Smooth muscle cell of the pulmonary artery (primary cell): ENCODE data around the gene PSTK. TPM values are rescaled to one million over a fixed set of nuclear protein-coding genes. Genes with fewer than 3 reads are reported as not detected.

Experiments used
- total RNA-seq: library from RNA; depleted of rRNA; stranded (reverse); fragments of >200 nt; gene quantifications from 2 replicates; pipeline ENCODE4 v1.2.3, GENCODE V29; 2014

Gene PSTK, protein sequence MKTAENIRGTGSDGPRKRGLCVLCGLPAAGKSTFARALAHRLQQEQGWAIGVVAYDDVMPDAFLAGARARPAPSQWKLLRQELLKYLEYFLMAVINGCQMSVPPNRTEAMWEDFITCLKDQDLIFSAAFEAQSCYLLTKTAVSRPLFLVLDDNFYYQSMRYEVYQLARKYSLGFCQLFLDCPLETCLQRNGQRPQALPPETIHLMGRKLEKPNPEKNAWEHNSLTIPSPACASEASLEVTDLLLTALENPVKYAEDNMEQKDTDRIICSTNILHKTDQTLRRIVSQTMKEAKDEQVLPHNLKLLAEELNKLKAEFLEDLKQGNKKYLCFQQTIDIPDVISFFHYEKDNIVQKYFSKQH
- 2.9 and 4.1 TPM in 2 replicates for total RNA-seq

GRCh38 chr10:122980209-122981065 is at the start of gene PSTK:
TSS of gene PSTK (plus strand) at chr10:122980401. CDS start at chr10:122980480, 79 bp downstream.

GRCh38 chr10:122953902-122954730 is 26.1 kb upstream of the PSTK start, which contains the start of gene C10orf88:
TSS of gene C10orf88 (minus strand) at chr10:122954227. CDS start at chr10:122954178, 49 bp downstream.

GRCh38 chr10:123008355-123009104 is 28.3 kb downstream of the PSTK start, which contains the start of the genes ACADSB and IKZF5:
TSS of gene ACADSB (plus strand) at chr10:123009006. CDS start at chr10:123009030, 24 bp downstream.
TSS of gene IKZF5 (minus strand) at chr10:123008795. CDS start at chr10:122998625, 10,170 bp downstream.

Other genes starting within 250 kb of the PSTK start
- 0.30 and 0.52 TPM in 2 replicates for gene CUZD1, start 134.5 kb upstream of the PSTK start, total RNA-seq
- gene FAM24B, start 100.8 kb upstream of the PSTK start, total RNA-seq = 2.2 and 2.7 TPM in 2 replicates
- gene FAM24A, start 69.8 kb upstream of the PSTK start, total RNA-seq = not detected in 2 replicates
- gene C10orf88, start 26.2 kb upstream of the PSTK start, total RNA-seq = 12.3 and 19.0 TPM in 2 replicates
- 3.3 and 3.8 TPM in 2 replicates for gene IKZF5, start 28.4 kb downstream of the PSTK start, total RNA-seq
- 4.9 and 6.2 TPM in 2 replicates for gene ACADSB, start 28.6 kb downstream of the PSTK start, total RNA-seq
- gene HMX3, start 155.6 kb downstream of the PSTK start, total RNA-seq = not detected in 2 replicates
- not detected in 2 replicates for gene HMX2, start 167.7 kb downstream of the PSTK start, total RNA-seq
- 145 and 169 TPM in 2 replicates for gene BUB3, start 174.0 kb downstream of the PSTK start, total RNA-seq